Thyroid gland (tissue), 4 donors: ENCODE data around the gene MAP1LC3B. TPM values are rescaled to one million over a fixed set of nuclear protein-coding genes. Genes with fewer than 3 reads are reported as not detected.
"Not testable (repeated sequence)": the region's sequence is repeated elsewhere in the genome, so short reads cannot be mapped to it uniquely, and the experiment has no call there.

Source experiments
- DNase-seq, 2 donors: peaks; one replicate each; pipeline ENCODE4 v3.0.0-alpha.2; 2019
- H3K27ac ChIP-seq, 3 donors: fragments of 200-600 bp; sonication (generic); 1 replicate in 2 of 3; 2 replicates in 1 of 3; pipeline ENCODE4 v1.5.1; 2016 to 2019; ENCODE audit warnings: mild to moderate bottlenecking in 1 of 3, moderate library complexity in 1 of 3
- H3K27me3 ChIP-seq: fragments of 200-600 bp; sonication (generic); one replicate; pipeline ENCODE4 v1.5.1; 2019
- H3K36me3 ChIP-seq, 2 donors: fragments of 200-600 bp; sonication (generic); one replicate each; pipeline ENCODE4 v1.5.1; 2016 to 2019
- H3K4me1 ChIP-seq, 2 donors: fragments of 200-600 bp; sonication (generic); one replicate each; pipeline ENCODE4 v1.5.1; 2017 to 2019
- H3K4me3 ChIP-seq, 3 donors: fragments of 200-600 bp; sonication (generic); replicated peaks in 1 of 3; 1 replicate in 2 of 3; 2 replicates in 1 of 3; pipeline ENCODE4 v1.5.1; 2016; ENCODE audit warnings: mild to moderate bottlenecking in 1 of 3
- H3K9me3 ChIP-seq: fragments of 200-600 bp; sonication (generic); one replicate; pipeline ENCODE4 v1.5.1; 2017
- POLR2A ChIP-seq, 2 donors: fragments of 450-650 bp; IDR thresholded peaks; one replicate each; pipeline ENCODE4 v1.6.1; 2017; ENCODE audit warnings: antibody characterized with exemption in 2 of 2, mild to moderate bottlenecking in 2 of 2, moderate library complexity in 1 of 2
- WGBS, 2 donors: methylation state at CpG; one replicate each; pipeline ENCODE4 v1.1.5; 2017; 5-methylcytosine and 5-hydroxymethylcytosine counted together
- intact Hi-C: fragments of 100-400 bp; cut with DNase I; formaldehyde crosslinking; loops from one replicate; pipeline ENCODE4 v1.15.1; 2023
- total RNA-seq, 4 donors: library from RNA; depleted of rRNA; stranded (reverse); fragments of >200 nt; gene quantifications; one replicate each; pipeline ENCODE4 v1.2.3, GENCODE V29; 2016
- TF ChIP-seq, protein P1 (sequence below), 6 experiments: fragments of 200-600 bp in 3 of 6; fragments of 450-650 bp in 3 of 6; sonication (generic) in 3 of 6; IDR thresholded peaks; one replicate each; pipeline ENCODE4 v1.5.1; 2016 to 2019; ENCODE audit warnings: antibody characterized with exemption in 6 of 6, mild to moderate bottlenecking in 2 of 6, inconsistent platforms in 1 of 6, moderate library complexity in 1 of 6

The MAP1LC3B gene
- total RNA-seq, 4 donors from 2014 or later = 51.8 to 84.3 (median 67.3) TPM

DNA sequence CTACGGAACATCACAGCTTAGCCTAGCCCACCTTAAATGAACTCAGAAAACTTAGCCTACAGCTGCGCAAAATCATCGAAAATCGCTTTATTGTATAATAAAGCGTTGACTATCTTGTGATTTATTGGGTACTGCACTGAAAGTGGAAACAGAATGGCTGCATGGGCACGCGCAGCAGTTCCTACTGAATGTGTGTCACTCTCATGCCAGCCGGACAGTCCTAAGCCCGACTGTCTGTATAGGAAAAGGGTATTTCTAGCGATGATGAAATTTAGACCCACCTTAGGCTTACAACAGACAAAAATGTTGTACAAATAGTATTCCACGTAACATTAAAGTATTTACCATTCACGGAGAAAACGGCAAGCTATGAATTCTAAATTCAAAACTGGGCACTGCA lies 17.8 kb upstream of the MAP1LC3B start:
- H3K9me3 ChIP-seq = no peaks in the 10 kb centered on the region
- no peak for DNase-seq
- peaks cover 0 to 15% of the 10 kb centered on the region in 2 donors for H3K4me1 ChIP-seq
- no peak overlapping the region for H3K4me3 ChIP-seq
- no peak overlapping the region for H3K27ac ChIP-seq
- TF ChIP-seq POLR2A (IDR thresholded peaks at IDR 0.05) = no peak
- TF ChIP-seq, protein P1, sequence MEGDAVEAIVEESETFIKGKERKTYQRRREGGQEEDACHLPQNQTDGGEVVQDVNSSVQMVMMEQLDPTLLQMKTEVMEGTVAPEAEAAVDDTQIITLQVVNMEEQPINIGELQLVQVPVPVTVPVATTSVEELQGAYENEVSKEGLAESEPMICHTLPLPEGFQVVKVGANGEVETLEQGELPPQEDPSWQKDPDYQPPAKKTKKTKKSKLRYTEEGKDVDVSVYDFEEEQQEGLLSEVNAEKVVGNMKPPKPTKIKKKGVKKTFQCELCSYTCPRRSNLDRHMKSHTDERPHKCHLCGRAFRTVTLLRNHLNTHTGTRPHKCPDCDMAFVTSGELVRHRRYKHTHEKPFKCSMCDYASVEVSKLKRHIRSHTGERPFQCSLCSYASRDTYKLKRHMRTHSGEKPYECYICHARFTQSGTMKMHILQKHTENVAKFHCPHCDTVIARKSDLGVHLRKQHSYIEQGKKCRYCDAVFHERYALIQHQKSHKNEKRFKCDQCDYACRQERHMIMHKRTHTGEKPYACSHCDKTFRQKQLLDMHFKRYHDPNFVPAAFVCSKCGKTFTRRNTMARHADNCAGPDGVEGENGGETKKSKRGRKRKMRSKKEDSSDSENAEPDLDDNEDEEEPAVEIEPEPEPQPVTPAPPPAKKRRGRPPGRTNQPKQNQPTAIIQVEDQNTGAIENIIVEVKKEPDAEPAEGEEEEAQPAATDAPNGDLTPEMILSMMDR (IDR thresholded peaks at IDR 0.05) = no peak
- intact Hi-C loops = no loop called here
- no peaks in the 10 kb centered on the region for H3K27me3 ChIP-seq
- WGBS, 2 donors = 96% methylated on average over 13 of the region's 13 CpGs
- H3K36me3 ChIP-seq = no peaks in the 10 kb centered on the region

DNA sequence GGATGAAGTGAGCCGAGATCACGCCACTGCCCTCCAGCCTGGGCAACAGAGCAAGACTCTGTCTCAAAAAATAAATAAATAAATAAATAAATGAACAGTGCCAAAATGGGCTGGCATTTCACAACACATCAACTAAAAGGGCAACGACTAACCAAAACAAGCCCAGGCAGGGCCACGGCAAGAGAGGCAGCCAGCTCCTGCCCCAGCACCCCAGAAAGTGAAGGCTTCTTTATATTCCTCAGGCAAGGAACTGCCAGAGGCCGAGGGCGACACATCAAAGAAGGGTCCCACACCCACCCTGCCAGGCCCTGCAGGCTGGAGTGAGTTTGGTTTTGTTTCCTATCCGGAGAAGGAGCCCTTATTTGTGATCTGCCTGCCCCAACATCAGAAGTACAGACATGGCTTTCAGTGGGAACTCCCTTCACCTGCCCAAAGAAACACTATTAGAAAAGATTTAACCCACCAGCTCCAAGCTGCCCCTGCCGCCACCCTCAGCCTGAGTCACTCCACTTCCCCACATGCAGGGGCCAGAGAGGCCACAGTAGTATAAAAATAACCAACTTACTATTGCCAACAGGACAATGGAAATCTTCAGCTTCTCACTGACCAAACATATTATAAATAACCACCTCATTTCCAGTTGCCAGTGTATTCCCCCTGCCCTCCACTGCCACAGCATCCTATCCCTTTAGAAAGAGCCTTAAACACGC lies 16.6 kb upstream of the MAP1LC3B start:
- no peaks in the 10 kb centered on the region for H3K9me3 ChIP-seq
- DNase-seq = no peak
- H3K4me1 ChIP-seq = peaks cover 0 to 11% of the 10 kb centered on the region in 2 donors
- H3K36me3 ChIP-seq = no peaks in the 10 kb centered on the region
- H3K27me3 ChIP-seq = no peaks in the 10 kb centered on the region
- H3K4me3 ChIP-seq = no peak overlapping the region
- intact Hi-C loops = no loop called here
- 77 to 80% methylated on average over 9 of the region's 9 CpGs for WGBS, 2 donors
- peak overlapping the region in 1 of 3 donors; percentile 66 for H3K27ac ChIP-seq
- TF ChIP-seq, protein P1 (IDR thresholded peaks at IDR 0.05) = no peak
- no peak for TF ChIP-seq POLR2A (IDR thresholded peaks at IDR 0.05)

DNA sequence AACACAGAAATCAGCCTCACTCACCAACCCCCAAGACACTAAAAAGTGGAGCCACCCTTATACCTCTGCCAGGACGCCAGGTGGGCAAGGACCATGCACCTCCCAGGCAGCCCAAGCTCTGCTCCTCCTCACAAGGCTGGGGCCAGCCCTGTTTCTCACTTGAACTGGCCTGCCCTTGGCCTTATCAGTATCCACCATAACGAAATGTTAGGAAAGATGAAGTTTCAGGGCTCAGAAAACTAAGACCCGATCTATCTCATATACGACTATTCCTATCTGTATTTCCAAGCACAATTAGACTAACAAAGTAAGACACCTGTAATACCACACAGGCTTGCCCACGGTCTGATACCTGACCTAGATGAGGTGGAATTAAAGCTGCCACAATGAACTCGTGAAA lies 15.5 kb upstream of the MAP1LC3B start:
- TF ChIP-seq POLR2A (IDR thresholded peaks at IDR 0.05) = no peak
- TF ChIP-seq, protein P1 (IDR thresholded peaks at IDR 0.05) = no peak
- intact Hi-C loops = no loop called here
- 95% methylated on average over 6 of the region's 6 CpGs for WGBS, 2 donors
- DNase-seq = no peak
- Histone ChIP-seq H3K9me3 (no peaks in the 10 kb centered on the region), H3K4me3 (no peak overlapping the region), H3K27me3 (no peaks in the 10 kb centered on the region), H3K4me1 (peaks cover 0 to 20% of the 10 kb centered on the region in 2 donors), H3K36me3 (no peaks in the 10 kb centered on the region), H3K27ac (peak overlapping the region in 1 of 3 donors; percentile 46)

DNA sequence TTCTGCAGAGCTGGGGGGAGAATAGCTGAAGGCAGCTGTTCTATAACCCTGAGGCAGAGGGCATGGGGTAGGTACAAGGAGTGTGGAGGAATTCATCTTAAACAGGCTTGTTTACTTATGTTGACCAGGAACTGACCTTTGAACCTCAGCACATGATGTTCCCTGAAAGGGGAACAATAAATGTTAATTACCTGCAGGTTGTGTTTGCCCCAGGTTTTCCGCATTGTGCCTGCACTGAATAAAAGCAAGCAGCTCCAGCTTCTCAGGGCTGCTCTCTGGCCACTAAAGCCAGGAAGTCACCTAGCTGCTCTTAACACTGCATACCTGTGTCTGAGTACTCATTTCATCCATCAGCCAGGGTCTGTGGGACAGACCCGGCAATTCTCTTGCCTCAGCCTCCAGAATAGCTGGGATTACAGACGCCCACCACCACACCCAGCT lies 12.8 kb upstream of the MAP1LC3B start:
- H3K4me3 ChIP-seq, H3K9me3 ChIP-seq, intact Hi-C loops, DNase-seq, H3K27me3 ChIP-seq, H3K36me3 ChIP-seq: not testable (repeated sequence)
- 92 to 93% methylated on average over 3 of the region's 3 CpGs for WGBS, 2 donors
- Histone ChIP-seq H3K27ac (peak overlapping the region in 1 of 3 donors; percentile 3), H3K4me1 (peaks cover 9 to 31% of the 10 kb centered on the region in 2 donors)

DNA sequence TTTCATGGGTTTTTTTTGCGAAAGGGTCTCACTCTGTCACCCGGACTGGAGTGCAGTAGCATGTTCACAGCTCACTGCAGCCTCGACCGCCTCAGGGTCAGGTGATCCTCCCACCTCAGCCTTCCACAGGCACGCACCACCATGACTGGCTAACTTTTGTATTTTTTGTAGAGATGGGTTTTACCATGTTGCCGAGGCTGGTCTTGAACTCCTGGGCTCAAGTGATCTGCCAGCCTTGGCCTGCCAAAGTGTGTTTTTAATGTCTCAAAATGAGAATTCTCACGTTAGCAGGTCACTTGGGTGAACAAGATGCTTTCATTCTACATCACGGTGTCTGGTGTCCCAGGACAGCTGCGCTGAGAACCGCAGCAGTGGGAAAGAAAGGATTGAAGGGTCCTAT lies 11.7 kb upstream of the MAP1LC3B start:
- H3K4me3 ChIP-seq = no peak overlapping the region
- no peaks in the 10 kb centered on the region for H3K27me3 ChIP-seq
- peak overlapping the region in 2 of 3 donors; percentile 54 to 61 for H3K27ac ChIP-seq
- intact Hi-C loops = loop anchor here (5.0 kb wide), 1 partner anchor 63 kb away; the partner anchor contains the start of gene C16orf95
- H3K36me3 ChIP-seq = no peaks in the 10 kb centered on the region
- no peak for DNase-seq
- WGBS, 2 donors = 83% methylated on average over 10 of the region's 10 CpGs
- TF ChIP-seq POLR2A (IDR thresholded peaks at IDR 0.05) = no peak
- TF ChIP-seq, protein P1 (IDR thresholded peaks at IDR 0.05) = no peak
- peaks cover 9 to 31% of the 10 kb centered on the region in 2 donors for H3K4me1 ChIP-seq
- no peaks in the 10 kb centered on the region for H3K9me3 ChIP-seq
